ENCODE data around the gene SYNPR. TPM values are rescaled to one million over a fixed set of nuclear protein-coding genes. Genes with fewer than 3 reads are reported as not detected.

The SYNPR gene
- total RNA-seq, 1 experiment from 2014 or later, result 17.6 TPM

- Histone ChIP-seq H3K27ac (ENCODE audit: low read depth, low read length, poor library complexity, severe bottlenecking) (no peak overlapping the region), H3K36me3 (ENCODE audit: insufficient read depth, low read length, poor library complexity, severe bottlenecking) (no peaks in the 10 kb centered on the region), H3K9me3 (ENCODE audit: low read depth, low read length, poor library complexity, severe bottlenecking) (no peaks in the 10 kb centered on the region), H3K4me1 (ENCODE audit: insufficient read depth, low read length, poor library complexity, severe bottlenecking) (no peaks in the 10 kb centered on the region), H3K4me3 (ENCODE audit: low read depth, low read length, poor library complexity, severe bottlenecking) (no peak overlapping the region), H3K27me3 (replicated peaks; ENCODE audit: insufficient read depth, low read depth, low read length, poor library complexity) (no peaks in the 10 kb centered on the region)
- TF ChIP-seq CTCF (conservative IDR thresholded peaks at IDR 0.05; ENCODE audit: low read depth, low read length) (no peak), EZH2 (IDR thresholded peaks at IDR 0.05; ENCODE audit: borderline replicate concordance, low read depth, low read length, poor library complexity, severe bottlenecking) (no peak)
- intact Hi-C loops (cut with micrococcal nuclease; ENCODE audit: unreplicated experiment), result no loop called here
- CTCF ChIA-PET, result no interaction called here
- POLR2A ChIA-PET (ENCODE audit: low non-redundant PET), result no interaction called here
- DNase-seq (ENCODE audit: low spot score), result no peak
- BruUV-seq (replicated peaks), result no TSS peak
Measured at GRCh38 chr3:63611382-63611781, 333.3 kb downstream of the SYNPR start.

GRCh38 chr3:63613561-63613960, 335.5 kb downstream of the SYNPR start:
- no peak for TF ChIP-seq CTCF (conservative IDR thresholded peaks at IDR 0.05; ENCODE audit: low read depth, low read length)
- H3K27ac ChIP-seq (ENCODE audit: low read depth, low read length, poor library complexity, severe bottlenecking), result no peak overlapping the region
- intact Hi-C loops (cut with micrococcal nuclease; ENCODE audit: unreplicated experiment), result no loop called here
- H3K4me1 ChIP-seq (ENCODE audit: insufficient read depth, low read length, poor library complexity, severe bottlenecking), result no peaks in the 10 kb centered on the region
- H3K4me3 ChIP-seq (ENCODE audit: low read depth, low read length, poor library complexity, severe bottlenecking), result no peak overlapping the region
- POLR2A ChIA-PET (ENCODE audit: low non-redundant PET), result interaction anchor here (0.7 kb wide), 1 partner anchor 585 kb away, joined by 3 read pairs; no protein-coding TSS in a partner anchor
- BruUV-seq (replicated peaks), result no TSS peak
- no peaks in the 10 kb centered on the region for H3K36me3 ChIP-seq (ENCODE audit: insufficient read depth, low read length, poor library complexity, severe bottlenecking)
- H3K9me3 ChIP-seq (ENCODE audit: low read depth, low read length, poor library complexity, severe bottlenecking), result no peaks in the 10 kb centered on the region
- CTCF ChIA-PET, result no interaction called here
- DNase-seq (ENCODE audit: low spot score), result no peak
- no peaks in the 10 kb centered on the region for H3K27me3 ChIP-seq (replicated peaks; ENCODE audit: insufficient read depth, low read depth, low read length, poor library complexity)

GRCh38 chr3:63617391-63617790, 339.3 kb downstream of the SYNPR start:
- BruUV-seq (replicated peaks), result no TSS peak
- TF ChIP-seq CTCF (conservative IDR thresholded peaks at IDR 0.05; ENCODE audit: low read depth, low read length) (no peak), EZH2 (IDR thresholded peaks at IDR 0.05; ENCODE audit: borderline replicate concordance, low read depth, low read length, poor library complexity, severe bottlenecking) (no peak)
- H3K9me3 ChIP-seq (ENCODE audit: low read depth, low read length, poor library complexity, severe bottlenecking), result no peaks in the 10 kb centered on the region
- no peaks in the 10 kb centered on the region for H3K4me1 ChIP-seq (ENCODE audit: insufficient read depth, low read length, poor library complexity, severe bottlenecking)
- ChIA-PET POLR2A (ENCODE audit: low non-redundant PET) (no interaction called here), CTCF (no interaction called here)
- no peak overlapping the region for H3K27ac ChIP-seq (ENCODE audit: low read depth, low read length, poor library complexity, severe bottlenecking)
- DNase-seq (ENCODE audit: low spot score), result no peak
- H3K36me3 ChIP-seq (ENCODE audit: insufficient read depth, low read length, poor library complexity, severe bottlenecking), result no peaks in the 10 kb centered on the region
- H3K4me3 ChIP-seq (ENCODE audit: low read depth, low read length, poor library complexity, severe bottlenecking), result no peak overlapping the region
- H3K27me3 ChIP-seq (replicated peaks; ENCODE audit: insufficient read depth, low read depth, low read length, poor library complexity), result no peaks in the 10 kb centered on the region
- intact Hi-C loops (cut with micrococcal nuclease; ENCODE audit: unreplicated experiment), result no loop called here

All from A673 (cell line).